Stimulated activated CD8-positive, alpha-beta memory T cell treated with anti-CD3 and anti-CD28 coated beads, Interleukin-15, amount 100 ng/mL, for 24 hours (primary cell): Measurements from ENCODE around the gene HCN4.

ENCODE experiments used
- DNase-seq: peaks from one replicate; pipeline ENCODE4 v3.0.0-alpha.2; 2020; ENCODE audit warnings: low read depth

The HCN4 gene

DNA sequence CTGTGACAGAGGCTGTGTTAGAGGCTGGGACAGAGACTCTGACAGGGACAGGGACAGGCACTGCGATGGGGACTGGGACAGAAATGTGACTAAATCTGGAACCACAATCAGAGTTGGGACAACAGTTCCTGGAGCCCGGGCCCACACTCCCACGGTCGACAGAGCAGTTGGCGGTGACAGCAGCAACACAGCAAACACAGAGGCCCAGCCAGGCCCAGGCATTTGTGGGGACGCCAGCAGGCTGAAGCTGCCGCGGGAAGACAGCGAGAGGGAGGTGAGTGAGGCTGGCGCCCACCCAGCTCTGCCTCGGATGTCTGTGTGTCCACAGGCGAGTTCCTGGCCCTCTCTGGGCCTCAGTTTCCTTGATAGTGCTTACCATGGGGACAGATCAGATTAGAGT, 9.3 kb upstream of the HCN4 start:
- no peak for DNase-seq

DNA sequence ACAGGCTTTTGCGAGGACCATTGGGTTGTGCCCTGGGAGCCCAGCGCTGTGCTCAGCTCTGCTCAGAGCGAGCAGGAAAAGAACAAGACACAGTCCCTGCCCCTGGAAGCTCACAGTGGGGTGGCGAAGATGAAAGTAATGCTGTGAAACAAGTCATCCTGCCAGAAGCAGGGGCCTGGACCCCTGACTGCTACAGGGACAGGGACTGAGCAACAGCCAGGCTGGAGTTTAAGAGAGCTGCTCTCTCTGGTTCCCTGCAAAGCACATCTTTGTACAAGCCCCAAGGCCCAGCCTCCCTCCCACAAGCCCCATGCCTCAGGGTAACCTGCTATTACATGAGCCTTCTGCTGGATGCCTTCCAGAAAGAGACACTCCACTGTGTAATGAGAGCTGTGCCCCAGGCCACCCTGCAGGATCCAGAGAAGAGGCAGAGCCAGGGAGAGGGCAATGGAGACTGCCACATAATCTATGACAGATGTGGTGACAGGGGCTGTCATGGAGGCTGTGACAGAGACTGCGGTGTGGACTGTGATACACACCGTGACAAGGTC, 7.1 kb upstream of the HCN4 start:
- DNase-seq: no peak

DNA sequence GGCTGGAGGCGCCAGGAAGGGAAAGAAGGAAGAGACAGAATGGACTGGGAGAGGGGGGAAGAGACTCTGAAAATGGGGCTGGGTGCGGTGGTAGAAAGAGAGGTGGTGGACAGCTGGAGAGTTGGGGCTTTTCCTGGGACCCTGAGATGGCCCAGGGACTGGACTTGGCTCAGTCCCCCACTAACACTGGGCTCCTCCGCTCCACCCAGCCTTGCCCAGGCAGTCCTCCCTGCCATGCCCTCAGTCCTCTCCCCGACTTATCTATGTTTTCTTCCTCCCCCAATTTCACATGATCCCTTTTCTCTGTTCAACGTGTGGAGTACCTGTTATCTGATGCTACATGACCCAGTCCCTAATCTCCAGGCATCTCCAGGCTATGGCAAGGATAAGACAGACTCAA, 6.3 kb upstream of the HCN4 start:
- DNase-seq: no peak

DNA sequence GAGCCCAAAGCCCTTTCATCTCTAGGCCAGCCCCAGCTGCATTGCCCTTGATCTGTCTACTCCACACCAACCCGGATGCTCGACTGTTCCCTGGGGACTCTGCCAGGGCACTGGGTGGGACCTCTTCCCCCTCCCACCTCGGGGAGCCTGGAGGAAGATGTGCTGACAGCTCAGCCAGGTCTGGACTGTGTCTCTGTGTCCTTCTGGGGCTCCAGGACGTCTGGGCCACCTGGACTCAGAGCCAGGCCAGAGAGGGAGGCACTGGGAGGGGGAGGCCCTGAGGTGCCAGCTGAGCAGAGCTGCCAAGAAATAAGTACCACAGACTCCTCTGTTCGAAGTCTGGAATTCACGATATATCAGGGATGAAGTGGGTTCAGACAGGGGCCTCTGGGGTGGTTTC, 5.8 kb upstream of the HCN4 start:
- DNase-seq: no peak

DNA sequence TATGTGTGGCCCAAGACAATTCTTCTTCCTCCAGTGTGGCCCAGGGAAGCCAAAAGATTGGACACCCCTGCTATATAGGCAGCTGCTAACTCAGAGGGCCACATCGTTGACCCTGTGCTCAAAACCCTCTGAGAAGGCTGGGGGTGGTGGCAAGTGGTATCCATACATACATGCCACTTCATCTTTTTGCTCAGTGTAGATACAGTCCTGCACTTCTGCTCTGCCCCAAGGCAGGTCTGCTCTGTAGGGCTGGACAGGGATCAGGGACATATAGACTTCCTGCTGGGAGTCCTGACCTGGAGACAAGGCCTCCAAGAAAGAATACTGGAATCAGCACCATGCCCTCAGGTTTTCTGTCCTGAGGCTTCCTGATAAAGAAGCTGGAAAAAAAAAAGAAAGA, 4.5 kb upstream of the HCN4 start:
- DNase-seq: no peak

DNA sequence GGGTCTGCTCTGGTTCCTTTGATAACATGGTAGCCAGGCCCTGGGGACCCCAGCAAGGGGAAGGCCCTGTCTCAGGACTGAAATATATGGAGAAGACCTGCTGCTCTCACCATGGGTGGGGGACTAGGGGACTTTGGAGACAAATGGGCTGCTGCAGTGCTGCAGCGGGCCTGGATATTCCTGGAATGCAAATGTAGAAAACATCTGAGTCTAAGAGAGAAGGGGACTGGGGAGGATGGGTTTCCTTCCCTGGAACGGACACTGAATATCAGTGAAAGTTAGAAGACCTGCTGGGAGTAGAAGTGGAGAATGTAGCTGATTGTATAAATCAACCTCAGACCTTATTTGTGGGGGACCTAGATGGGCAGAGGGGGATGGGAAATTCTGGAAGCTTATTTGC, 3.1 kb upstream of the HCN4 start:
- DNase-seq: no peak

DNA sequence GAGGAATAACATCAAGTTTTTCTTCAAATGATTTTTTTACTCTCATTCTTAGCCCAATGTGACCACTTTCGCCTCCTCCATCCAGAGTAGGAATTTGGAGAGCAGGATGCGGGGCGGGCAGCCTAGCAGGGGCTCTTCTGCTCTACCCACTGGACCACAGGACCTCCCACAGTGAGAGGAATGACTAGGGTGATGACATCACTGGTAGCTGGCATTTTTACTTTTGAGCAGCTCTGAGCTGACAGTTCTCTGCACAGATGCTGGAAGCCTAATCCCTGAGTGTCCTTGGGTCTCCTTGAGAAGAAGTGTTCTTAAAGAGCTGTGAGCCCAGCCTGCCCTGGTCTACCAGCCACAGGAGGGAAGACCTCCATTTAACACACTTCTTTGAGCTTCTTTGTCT, 1.4 kb upstream of the HCN4 start:
- DNase-seq: no peak

DNA sequence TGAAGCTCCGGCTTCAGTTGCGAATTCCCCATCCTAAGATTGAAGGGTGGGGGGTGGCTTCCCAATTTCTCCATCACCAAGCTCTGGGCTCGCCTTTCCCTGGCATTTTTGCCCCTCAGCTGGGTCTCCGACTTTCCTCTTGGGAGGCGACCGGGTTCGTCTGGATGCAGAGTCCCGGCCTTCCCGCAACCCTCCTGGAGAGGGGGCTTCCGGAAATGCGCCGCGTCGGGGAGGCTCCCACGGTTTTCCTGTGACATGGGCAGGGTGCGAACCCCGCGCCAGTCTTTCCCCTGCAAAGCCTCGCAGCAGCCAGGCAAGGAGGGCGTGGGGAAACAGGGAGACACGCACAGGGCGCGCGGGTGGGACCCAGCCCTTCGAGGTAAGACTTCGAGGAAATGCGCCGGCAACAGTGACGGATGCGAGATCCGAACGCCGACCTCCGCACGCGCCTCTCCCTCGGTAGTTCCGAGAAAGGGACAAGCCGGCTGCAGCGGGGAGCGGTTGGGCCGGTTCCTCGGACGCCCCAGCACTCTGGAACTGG, 466 bp upstream of the HCN4 start:
- DNase-seq: no peak

DNA sequence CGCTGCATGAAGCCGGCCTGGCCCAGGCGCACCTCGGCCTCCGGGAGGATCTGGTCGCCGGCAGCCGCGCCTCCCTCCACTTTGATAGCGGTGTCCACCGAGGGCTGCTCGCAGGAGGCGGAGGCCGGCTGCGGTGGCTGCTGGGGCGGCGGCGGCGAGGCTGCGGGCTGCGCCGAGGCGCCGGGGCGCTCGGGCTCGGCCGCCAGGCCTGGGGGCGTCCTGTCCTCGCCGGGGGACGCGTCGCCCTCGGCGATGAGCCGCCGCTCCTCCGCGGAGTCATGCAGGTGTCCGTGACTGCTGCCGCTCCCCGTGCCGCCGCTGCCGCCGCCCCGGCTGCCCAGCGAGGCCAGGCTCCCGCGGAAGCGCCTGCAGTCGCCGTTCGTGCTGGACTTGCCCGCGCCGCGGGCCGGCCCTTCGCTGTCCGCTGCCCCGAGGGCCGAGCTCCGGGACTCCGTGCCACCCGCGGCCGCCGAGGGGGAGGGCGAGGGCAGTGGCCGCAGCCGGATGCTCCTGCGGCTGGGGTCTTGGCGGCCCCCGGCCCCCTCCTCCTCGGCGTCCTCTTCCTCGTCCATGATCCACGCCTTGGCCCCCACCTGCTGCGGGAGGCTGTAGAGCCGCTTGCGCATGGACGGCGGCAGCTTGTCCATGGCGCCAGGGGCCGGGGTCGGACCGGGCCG, 996 bp downstream of the HCN4 start:
- no peak for DNase-seq

DNA sequence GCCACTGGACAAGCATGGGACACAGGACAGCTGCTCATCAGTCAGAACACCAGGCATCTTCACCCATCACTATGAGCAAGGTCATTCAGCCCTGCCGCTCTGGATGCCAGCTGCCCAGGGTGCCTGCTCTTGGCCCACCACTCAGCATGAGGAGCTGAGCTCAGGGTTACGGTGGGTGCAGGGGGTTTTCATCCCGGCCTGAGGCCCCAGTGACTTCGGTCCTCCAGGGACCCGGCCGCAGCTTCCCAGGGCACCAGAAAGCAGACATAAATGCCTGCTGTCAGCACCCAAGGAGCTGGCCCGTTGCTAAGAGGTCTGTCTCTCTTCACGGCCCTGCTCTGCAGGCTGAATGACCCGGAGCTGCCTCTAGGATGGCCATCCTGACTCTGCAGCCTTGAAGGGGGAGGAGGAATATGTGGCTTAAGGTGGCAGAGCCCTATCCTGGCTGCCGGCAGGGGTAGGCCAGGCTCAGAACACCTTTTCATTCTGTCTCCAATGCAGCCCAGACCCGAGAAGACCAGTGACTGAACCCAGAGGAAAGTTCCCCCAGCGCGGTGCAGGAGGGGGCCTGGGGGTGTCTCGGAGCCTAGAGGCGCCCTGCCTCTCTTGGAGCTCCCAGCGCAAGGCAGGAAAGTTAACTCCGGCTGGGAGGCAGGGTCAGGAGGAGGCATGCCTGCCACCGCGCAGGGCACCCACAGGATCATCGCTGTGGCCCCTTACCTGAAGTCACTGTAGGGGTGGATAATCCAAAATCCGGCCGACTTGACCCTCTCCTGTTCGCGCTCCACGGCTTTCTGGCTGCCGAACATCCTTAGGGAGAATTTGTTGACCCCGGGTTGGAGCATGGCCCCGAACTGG, 1.8 kb downstream of the HCN4 start:
- no peak for DNase-seq

DNA sequence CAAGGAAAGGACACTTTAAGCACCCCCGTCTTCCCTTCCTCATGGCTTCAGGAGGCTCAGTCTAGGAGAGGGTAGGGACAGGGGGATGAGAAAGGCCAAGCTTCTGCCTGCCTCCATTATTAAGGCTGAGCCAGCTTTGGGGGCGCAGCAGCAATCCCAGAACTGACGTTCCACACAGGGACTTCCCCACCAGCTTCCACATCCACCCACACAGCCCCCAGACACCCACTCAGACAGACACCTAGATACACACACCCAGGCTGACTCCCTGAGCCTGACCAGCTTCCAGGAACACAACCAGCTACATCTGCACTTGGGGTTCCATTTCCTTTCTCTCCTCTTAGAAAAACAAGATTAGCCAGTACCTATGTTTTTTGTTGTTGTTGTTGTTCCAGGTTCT, 4.7 kb downstream of the HCN4 start:
- no peak for DNase-seq

DNA sequence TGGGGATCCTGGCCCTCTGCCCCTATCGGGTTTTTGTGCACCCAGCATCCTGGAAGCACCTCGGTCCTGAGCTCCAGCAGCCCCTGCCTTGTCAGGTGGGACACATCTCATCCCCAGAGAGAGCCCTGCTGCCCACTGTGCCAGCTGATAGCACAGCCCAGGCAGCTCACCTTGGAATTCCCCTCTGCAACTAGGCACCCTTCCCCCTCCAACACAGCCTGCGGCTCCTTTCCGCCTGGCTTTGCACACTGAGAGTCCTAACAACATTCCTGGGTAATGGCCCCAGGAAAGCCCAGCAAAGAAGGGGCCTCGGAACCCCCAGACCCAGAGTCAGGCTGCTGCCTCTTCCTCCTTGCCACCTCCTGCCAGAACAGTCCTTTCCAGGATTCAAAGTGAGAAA, 5.9 kb downstream of the HCN4 start:
- no peak for DNase-seq

DNA sequence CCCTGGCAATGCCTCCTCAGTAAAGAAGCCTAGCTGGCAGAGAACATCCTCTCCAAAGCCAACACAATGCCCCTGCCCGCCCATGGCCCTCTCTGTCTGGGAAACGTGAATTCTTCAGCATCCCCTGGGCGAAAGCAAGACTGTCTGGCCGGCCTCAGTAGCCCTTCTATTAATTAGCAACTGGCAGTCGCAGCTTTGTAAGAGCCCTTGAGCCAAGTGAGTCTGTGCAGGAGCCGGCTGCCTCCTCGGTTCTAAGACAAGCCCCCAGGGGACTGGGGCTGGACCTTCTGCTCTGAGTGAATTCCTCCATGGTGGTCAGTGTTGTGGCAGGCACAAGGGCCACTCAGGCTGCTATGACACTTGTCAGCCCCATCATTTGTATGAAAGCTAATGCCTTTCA, 7.4 kb downstream of the HCN4 start:
- DNase-seq: no peak

DNA sequence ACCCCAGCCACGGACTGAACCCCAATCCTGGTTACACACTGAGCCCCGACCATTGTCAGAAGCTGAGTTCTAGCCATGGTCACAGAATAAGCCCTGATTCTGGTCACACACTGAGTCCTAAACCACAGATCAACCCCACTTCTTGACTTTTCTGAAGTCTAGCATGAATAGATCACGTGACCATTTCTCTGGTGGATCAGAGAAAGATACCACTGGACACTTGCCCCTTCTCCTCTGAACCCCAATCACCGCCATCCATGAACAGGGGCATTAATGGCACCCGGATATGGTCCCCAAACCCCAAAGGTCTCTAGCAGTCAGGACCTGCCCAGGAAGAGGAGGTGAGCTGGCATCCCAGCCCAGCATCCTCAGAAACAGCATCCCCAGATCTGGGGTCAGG, 9.1 kb downstream of the HCN4 start:
- DNase-seq: no peak

DNA sequence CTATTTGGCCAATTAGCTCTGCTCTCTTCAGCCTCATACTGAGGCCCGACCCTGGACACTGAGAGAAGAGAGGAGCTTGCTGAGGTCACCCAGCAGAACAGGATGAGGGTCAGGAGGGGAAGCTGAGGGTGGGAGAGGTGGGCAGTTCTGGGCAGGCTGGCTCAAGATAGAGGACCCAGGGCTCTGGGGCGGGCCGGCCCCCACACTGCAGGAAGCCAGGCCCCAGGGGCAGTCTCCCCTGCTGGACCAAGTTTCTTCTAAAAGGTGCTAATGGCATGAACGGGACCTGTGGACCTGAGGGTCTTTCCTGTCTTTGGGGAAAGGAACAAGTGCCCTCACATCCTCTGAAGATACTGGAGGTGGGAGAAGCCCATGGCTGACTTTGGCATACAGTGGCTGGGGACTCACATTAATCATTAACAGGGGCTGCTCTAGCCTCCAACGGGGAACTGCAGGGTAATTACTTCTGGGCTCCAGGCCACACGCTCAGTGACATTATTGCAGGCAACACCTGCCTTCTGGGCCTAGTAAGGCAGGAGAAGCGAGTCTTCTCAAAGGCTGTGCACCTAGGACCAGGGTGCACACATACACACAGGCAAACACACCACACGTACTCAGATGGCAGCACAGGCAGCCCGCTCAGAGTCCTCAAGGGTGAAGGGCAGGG, 10.6 kb downstream of the HCN4 start:
- DNase-seq: no peak

DNA sequence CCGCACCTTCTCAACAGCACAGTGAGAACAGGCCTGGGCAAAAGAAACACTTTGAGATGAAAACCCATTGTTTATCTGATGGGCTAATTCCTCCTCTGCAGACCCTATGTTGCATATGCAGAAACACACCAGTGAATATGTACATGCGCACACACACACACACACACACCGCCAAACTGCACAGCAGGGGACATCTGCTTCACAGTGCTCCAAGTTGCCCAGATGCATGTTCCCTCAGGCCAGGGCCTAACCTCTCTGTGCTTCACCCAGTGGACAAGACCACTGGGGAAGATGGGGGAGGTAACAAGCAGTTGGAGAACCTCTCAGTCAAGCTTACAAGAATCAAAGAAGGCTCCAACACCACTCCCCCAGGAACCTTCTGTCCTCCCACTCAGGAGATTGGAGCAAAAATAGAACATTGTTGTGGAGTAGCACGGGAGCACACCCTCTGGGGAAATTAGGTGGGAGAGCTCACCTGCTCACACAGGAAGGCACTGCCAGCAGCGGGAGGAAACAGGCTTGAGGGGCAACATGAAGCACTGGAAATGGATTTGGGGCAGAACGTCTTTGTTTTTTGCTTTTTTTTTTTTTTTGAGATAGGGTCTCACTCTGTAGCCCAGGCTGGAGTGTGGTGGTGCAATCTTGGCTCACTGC, 13.0 kb downstream of the HCN4 start:
- DNase-seq: no peak

DNA sequence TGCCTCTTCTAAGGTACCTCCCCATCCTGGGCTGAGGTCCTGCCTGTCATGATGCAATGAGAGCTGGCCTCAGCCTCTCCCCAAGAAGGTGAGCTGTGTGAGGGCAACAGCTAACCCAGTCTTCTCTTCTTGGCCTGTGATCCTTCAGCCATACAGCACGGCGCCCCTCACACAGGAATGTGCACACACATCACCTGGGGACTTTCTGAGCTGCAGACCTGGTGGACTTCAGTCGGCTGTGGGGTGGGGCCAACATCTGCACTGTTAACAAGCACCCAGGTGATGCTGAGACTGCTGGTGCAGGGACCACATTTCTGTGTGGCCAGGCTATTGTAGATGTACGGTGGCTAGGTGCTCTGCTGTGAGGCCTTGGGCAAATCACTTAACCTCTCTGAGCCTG, 14.5 kb downstream of the HCN4 start:
- DNase-seq: no peak

DNA sequence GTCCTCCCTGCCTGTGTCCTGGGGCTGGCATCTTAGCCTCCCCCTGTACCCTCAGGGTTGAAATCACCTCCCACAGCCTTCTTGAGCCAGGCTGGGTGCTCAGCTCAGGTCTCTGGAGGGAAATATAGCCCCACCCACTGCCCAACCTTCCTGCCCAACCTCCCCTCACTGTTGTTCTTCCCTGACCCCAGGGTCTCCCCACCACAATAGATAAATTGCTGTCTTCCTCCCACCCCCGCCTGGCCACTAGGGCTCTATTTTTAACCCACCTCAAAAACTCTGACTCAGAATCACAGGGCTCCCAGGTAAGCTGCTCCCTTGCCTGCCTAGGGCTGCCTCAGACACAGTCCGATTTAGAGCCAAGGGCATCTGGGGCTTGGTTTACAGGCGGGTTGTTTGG, 15.0 kb downstream of the HCN4 start:
- no peak for DNase-seq

DNA sequence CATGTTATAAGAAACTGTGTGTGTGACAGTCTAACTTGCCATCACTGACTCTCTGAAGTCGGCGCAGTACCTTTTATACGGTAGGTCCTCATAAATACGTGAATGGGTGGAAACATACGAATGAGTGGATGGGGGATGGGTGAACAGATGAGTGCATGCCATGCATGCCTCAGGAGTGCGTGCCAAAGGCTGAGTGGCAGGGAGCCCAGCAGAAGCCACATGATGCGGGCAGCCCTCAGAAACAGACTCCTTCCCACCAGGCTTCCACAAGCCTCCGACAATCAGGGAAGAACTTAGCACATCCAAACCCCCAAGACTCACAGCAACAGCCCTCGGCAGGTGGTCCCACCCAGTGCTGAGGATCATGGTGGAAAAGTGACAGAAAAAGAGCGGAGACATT, 16.7 kb downstream of the HCN4 start:
- no peak for DNase-seq

DNA sequence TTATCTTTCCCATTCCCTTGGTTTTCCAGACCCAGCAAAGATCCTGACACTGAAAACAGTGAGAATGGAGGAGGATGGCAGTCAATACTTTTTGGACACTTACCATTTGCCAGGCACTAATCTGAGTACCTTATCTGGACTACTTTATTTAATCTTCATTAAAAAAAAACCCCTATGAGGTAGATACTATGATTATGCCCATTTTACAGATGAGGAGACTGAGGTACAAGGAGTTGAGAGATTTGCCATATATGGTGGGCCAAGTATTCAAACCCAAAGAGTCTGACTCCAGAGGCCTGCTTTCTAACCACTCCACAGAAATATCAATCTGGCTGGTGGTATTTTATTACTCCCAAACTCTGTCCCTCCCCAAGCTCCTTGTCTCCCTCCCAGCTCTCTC, 19.6 kb downstream of the HCN4 start:
- no peak for DNase-seq

DNA sequence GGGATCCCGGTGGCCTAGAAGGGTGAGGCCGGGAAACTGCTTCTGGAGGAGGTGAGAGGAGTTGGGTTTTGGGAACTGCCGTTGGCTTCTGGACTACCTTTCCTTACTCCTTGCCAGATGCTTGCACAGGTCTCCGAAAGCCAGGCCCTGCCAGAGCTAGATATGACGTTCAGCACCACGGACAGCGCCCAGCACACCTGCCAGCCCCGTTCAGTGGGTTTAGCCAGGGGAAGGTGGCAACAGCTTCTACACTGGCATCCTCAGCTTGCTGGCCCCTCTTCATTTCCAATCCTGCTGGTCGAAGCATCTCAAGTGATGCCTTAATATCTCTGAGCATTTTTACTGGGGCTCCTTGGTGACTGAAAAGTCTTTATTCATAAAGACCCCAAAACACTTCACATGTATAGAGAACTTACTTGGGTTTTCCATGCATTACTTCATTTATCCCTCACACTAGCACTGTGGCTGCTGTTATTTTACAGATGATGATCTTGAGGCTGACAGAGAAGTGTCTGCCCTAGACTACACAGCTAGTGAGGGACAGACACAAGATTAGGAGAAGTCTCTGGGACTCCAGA, 21.9 kb downstream of the HCN4 start:
- peak; percentile 25 for DNase-seq

DNA sequence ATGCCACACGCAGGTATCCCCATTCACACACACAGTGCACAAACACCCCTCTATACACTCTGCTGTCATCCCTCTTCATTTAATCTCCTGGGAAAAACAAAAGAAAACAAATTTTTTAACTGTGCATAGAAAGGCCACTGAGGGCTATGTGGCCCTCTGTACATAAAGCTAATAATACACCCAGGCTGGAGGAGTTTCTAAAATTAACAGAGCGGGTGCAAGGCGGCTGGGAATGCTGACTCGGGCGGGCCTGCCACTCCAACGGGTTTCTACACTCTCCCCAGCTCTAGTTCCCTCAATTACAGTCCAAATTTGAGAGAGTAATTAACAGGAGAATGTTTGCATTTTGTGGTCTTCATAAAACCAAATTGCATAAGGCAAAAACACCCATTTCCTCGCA, 23.1 kb downstream of the HCN4 start:
- DNase-seq: no peak
